CD4-positive, alpha-beta T cell treated with Interferon alpha-2 for 1 hour (primary cell): ENCODE measurements around the gene CDH11.

ENCODE experiments used
- DNase-seq, 2 donors: peaks; one replicate each; pipeline ENCODE4 v3.0.0-alpha.2; 2020 to 2022

Gene CDH11

GRCh38 chr16:65069065-65069464, 52.8 kb downstream of the CDH11 start:
- no peak for DNase-seq

GRCh38 chr16:65068151-65068740, 53.6 kb downstream of the CDH11 start:
- no peak for DNase-seq

- no peak for DNase-seq
These were observed 55.2 kb downstream of the CDH11 start for GRCh38 chr16:65066651-65067050.

GRCh38 chr16:65065031-65065430, 56.8 kb downstream of the CDH11 start:
- no peak for DNase-seq

- DNase-seq: no peak
These were observed 57.7 kb downstream of the CDH11 start for GRCh38 chr16:65064131-65064530.

- DNase-seq: no peak
These were observed 58.9 kb downstream of the CDH11 start for GRCh38 chr16:65062736-65063583.

- DNase-seq: no peak
These were observed 59.8 kb downstream of the CDH11 start for GRCh38 chr16:65061935-65062518.

GRCh38 chr16:65061263-65061662, 60.6 kb downstream of the CDH11 start:
- no peak for DNase-seq

- no peak for DNase-seq
These were observed 62.4 kb downstream of the CDH11 start for GRCh38 chr16:65059406-65059980.

GRCh38 chr16:65057184-65057583, 64.7 kb downstream of the CDH11 start:
- no peak for DNase-seq

- DNase-seq: no peak
These were observed 67.4 kb downstream of the CDH11 start for GRCh38 chr16:65054457-65054856.

GRCh38 chr16:65049679-65050078, 72.2 kb downstream of the CDH11 start:
- DNase-seq: no peak

- DNase-seq: no peak
These were observed 75.9 kb downstream of the CDH11 start for GRCh38 chr16:65045961-65046360.

GRCh38 chr16:65044873-65045272, 77.0 kb downstream of the CDH11 start:
- no peak for DNase-seq

GRCh38 chr16:65044026-65044425, 77.8 kb downstream of the CDH11 start:
- no peak for DNase-seq

GRCh38 chr16:65042438-65043365, 79.2 kb downstream of the CDH11 start:
- no peak for DNase-seq

- no peak for DNase-seq
These were observed 80.2 kb downstream of the CDH11 start for GRCh38 chr16:65041667-65042066.

- no peak for DNase-seq
These were observed 83.8 kb downstream of the CDH11 start for GRCh38 chr16:65038100-65038499.

- no peak for DNase-seq
These were observed 84.3 kb downstream of the CDH11 start for GRCh38 chr16:65037556-65037955.

GRCh38 chr16:65034915-65035314, 86.9 kb downstream of the CDH11 start:
- DNase-seq: no peak

- DNase-seq: no peak
These were observed 89.5 kb downstream of the CDH11 start for GRCh38 chr16:65032387-65032786.

- DNase-seq: no peak
These were observed 97.1 kb downstream of the CDH11 start for GRCh38 chr16:65024767-65025178.

GRCh38 chr16:65023802-65024201, 98.1 kb downstream of the CDH11 start:
- no peak for DNase-seq
